NCI-H69 (cell line): ENCODE results near the gene NKAPD1.
"Not testable (repeated sequence)": the region's sequence is repeated elsewhere in the genome, so short reads cannot be mapped to it uniquely, and the experiment has no call there.

Experiments
- DNase-seq: peaks from one replicate; lab custom pipeline; 2025; lab: John Stamatoyannopoulos, UW

Gene NKAPD1

GRCh38 chr11:112073941-112074811, at the start of gene NKAPD1, which contains the start of gene PIH1D2:
NKAPD1 (plus strand) TSS chr11:112074299; CDS start chr11:112075575, 1,276 bp downstream.
PIH1D2 (minus strand) TSS chr11:112074017; CDS start chr11:112073174, 843 bp downstream.
- DNase-seq = peak; percentile 95

- DNase-seq = peak; percentile 98
Measured at GRCh38 chr11:112024773-112025678, 49.1 kb upstream of the NKAPD1 start, which contains the start of gene DLAT. DLAT (plus strand) TSS chr11:112025408; CDS start chr11:112025473, 65 bp downstream.

GRCh38 chr11:112025707-112026106, 48.4 kb upstream of the NKAPD1 start:
- DNase-seq = peak; percentile 61

- DNase-seq = not testable (repeated sequence)
Measured at GRCh38 chr11:112026784-112027410, 47.2 kb upstream of the NKAPD1 start.

GRCh38 chr11:112029460-112029859, 44.6 kb upstream of the NKAPD1 start:
- no peak for DNase-seq

GRCh38 chr11:112033902-112034301, 40.2 kb upstream of the NKAPD1 start:
- DNase-seq = no peak

- DNase-seq = no peak
Measured at GRCh38 chr11:112037527-112037926, 36.6 kb upstream of the NKAPD1 start.

GRCh38 chr11:112042161-112042960, 31.7 kb upstream of the NKAPD1 start:
- DNase-seq = no peak

GRCh38 chr11:112042961-112043304, 31.2 kb upstream of the NKAPD1 start:
- no peak for DNase-seq

- no peak for DNase-seq
Measured at GRCh38 chr11:112044961-112045360, 29.1 kb upstream of the NKAPD1 start.

- not testable (repeated sequence) for DNase-seq
Measured at GRCh38 chr11:112046647-112047046, 27.5 kb upstream of the NKAPD1 start.

- not testable (repeated sequence) for DNase-seq
Measured at GRCh38 chr11:112048256-112048655, 25.8 kb upstream of the NKAPD1 start.

- DNase-seq = no peak
Measured at GRCh38 chr11:112049777-112050176, 24.3 kb upstream of the NKAPD1 start.

GRCh38 chr11:112050721-112051120, 23.4 kb upstream of the NKAPD1 start:
- no peak for DNase-seq

- no peak for DNase-seq
Measured at GRCh38 chr11:112051768-112052167, 22.3 kb upstream of the NKAPD1 start.

- DNase-seq = no peak
Measured at GRCh38 chr11:112057170-112057569, 16.9 kb upstream of the NKAPD1 start.

- DNase-seq = no peak
Measured at GRCh38 chr11:112058103-112058502, 16.0 kb upstream of the NKAPD1 start.

- DNase-seq = no peak
Measured at GRCh38 chr11:112062923-112063322, 11.2 kb upstream of the NKAPD1 start.

- DNase-seq = no peak
Measured at GRCh38 chr11:112082729-112083128, 8.6 kb downstream of the NKAPD1 start.

GRCh38 chr11:112085822-112086421, 11.8 kb downstream of the NKAPD1 start:
- DNase-seq = peak; percentile 64
